Kidney tubule cell (primary cell): Measurements from ENCODE around the gene LPAR2.
A peak's percentile ranks its signal among the peaks of the same experiment; 100 is the strongest.
"Not testable (repeated sequence)": the region's sequence is repeated elsewhere in the genome, so short reads cannot be mapped to it uniquely, and the experiment has no call there.

Experiments used
- DNase-seq: peaks from one replicate; pipeline ENCODE4 v3.0.0-alpha.2; 2018; ENCODE audit warnings: low spot score

Gene LPAR2

GRCh38 chr19:19627621-19628500, at the start of gene LPAR2:
TSS of gene LPAR2 (minus strand) at chr19:19628220. CDS start at chr19:19627275, 945 bp downstream.
- peak; percentile 78 for DNase-seq

- no peak for DNase-seq
Measured at GRCh38 chr19:19677579-19677978, 49.6 kb upstream of the LPAR2 start.

DNA sequence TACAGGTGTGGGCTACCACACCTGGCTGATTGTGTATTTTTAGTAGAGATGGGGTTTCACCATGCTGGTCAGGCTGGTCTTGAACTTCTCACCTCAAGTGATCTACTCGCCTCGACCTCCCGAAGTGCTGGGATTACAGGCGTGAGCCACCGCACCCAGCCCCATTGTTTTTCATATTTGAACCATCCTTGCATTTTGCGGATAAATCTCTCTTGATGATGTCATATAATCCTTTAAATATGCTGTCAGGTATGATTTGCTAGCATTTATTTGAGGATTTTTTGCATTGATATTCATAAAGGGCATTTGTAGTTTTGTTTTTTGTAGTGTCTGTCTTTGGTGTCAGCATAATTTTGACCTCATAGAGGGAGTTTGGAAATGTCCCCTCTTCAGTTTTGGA, 46.3 kb upstream of the LPAR2 start:
- no peak for DNase-seq

DNA sequence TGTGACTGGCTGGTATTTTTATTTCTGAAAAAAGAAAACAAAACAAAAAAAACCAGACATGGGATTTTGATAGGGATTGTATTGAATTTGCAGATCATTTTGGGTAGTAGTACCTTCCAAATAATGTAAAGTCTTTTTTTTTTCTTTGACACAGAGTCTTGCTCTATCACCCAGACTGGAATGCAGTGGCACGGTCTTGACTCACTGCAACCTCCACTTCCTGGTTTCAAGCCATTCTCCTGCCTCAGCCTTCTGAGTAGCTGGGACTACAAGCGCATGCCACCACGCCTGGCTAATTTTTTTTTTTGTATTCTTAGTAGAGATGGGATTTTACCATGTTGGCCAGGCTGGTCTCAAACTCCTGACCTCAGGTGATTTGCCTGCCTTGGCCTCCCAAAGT, 44.8 kb upstream of the LPAR2 start:
- DNase-seq = peak; percentile 68

GRCh38 chr19:19670070-19670551, 42.1 kb upstream of the LPAR2 start:
- DNase-seq = peak; percentile 38

DNA sequence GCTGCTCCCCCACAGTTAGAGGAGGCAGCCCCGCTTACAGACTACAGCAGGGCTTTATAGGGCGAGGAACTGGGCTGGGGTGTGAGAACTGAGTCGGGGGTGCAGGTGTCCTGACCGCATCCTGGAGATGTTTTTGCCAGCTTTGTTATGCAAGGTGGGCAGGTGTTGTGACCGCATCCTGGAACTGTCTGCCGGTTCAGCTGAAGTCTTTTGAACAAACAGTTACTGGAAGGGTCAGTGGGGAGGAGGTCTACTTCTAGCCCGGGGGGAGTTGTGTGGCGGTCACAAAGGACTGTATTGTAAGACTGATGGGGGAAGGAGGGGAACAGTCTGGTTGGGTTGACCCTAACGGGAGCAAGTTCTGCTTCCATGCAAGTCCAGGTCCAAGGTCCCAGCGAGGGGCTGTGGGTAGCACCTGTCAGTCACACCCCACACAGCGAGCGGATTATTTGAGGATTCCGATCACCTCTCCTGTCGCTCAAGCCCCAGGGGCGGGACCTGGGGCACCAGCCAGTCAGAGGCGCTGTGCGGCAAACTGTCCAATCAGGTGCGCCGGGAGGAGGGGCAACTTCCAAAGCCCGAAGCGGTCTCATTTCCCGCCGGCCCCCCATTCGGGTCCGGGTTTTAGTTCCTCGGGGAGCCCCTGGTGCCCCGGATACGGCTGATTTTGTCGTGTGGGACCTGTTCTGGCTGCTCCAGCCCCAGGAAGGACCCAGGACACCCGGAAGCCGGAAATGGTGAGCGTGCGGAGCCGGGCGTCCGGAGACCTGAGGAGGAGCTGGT, 40.4 kb upstream of the LPAR2 start, which contains the start of gene ZNF101:
Gene ZNF101, plus strand, starts transcription at position 610 of the 783 bp plus-strand sequence. Its CDS starts 125 bp downstream, at position 735.
- peak; percentile 95 for DNase-seq

GRCh38 chr19:19665420-19665948, 37.5 kb upstream of the LPAR2 start:
- not testable (repeated sequence) for DNase-seq

DNA sequence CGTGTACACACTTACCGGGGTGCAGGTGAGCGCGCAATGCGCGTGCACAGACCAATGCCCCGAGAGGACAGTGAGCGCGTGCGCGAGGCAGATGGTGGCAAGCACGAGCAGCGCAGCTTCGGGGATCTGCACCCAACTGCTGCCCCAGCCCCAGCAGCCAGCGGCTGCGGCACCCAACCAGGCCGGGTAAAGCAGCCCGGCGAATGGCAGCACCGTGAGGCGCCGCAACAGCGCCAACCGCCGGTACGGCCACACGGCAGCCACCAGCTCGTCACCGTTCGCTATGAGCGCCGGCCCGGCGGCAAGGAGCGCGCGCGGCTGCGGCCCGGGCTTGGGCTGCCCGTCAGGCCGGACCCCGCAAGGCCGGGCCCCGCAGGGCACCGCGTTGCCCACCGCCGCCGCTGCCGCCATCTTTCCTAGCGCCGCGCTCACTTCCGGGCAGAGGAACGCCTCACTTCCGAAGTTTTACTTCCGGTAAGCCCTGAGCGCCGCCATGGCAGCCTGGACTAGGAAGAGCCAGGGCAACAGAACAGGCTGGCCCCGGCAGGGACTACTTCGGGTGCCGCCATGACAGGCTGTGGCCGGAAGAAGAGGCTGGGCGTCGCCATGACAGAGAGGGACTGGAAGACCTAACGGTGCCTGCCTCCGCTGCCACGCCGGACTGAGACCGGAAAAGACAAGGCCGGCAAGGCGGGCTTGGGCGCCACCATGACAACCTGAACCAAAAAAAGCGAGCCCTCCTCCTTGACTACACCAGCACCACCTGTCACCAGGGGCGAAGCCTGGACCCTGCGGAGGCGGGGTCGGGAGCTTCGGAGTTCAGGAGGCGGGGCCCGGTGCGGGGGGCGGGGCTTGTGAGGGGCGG, 35.5 kb upstream of the LPAR2 start, which contains the start of gene ATP13A1:
Gene ATP13A1, minus strand, starts transcription at position 421 of the 865 bp plus-strand sequence. Its CDS starts 10 bp downstream, at position 411.
- peak; percentile 99 for DNase-seq

GRCh38 chr19:19662871-19663255, 34.8 kb upstream of the LPAR2 start:
- no peak for DNase-seq

DNA sequence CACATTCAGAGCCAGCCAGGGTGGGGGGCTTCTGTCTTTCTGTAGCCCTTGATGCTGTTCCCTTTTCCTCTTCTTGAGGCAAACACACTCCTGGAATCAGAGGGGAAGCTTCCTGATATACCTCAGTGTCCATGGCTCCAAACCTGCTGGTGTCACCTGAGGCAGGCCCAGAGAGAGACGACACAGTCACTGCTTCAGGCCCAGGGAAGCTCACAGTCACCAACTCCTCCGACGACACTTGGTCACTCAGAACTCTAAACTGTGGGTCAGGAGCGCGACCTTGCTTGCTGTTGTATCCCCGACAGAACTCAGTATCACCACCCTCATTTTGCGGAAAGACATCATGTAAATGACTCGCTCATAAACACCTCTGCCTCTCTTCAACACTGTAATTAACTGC, 34.3 kb upstream of the LPAR2 start:
- no peak for DNase-seq

DNA sequence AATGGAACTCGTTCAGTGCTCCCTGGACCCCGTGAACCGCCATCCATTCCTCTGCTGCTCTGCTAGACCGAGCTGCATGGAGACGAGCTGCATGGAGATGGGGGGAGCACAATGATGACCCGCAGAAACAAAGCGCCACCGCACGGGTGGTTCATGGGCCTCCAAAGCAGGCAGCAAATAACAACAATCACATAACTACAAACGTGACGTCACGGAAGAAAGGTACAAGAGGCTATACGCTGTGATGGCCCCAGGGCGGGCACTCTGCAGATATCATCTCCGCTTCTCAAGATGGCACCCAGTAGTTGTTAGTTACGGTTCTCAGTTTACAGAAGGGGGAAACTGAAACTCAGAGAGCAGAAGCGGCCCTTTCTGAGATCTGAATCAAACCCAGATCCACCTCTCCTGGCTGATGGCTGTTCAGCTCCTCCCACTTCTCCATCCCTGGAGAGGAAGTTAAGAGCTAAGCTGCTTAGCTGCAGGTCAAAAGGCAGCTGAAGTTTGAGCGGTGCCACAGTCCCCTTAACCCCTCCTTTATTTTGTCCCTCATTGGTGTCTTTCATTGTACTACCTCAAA, 33.7 kb upstream of the LPAR2 start:
- DNase-seq = no peak

DNA sequence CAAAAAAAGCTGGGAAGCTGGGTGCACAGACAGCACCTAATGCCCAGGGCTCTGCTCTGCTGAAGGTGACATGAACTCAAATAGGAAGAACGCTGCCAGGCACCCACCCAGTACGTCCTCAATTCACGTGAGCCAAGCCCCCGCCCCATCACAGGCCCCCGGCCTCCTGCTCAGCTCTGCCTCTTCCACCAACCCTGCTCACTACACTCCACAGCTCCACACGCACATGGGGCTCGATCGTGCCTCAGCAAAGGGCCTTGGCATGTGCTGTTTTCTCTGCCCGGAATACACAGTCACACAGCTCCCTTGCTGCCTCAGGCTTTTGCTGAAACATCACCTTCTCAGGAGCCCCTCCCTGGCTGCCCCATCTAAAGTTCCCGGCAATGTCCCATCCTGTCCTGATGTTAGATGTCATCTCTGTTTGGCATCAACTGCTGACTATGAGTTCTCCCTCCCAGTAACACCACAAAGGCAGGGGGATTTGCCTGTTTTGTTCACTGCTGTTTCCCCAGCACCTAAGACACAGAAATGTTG, 33.2 kb upstream of the LPAR2 start:
- DNase-seq = no peak

GRCh38 chr19:19659646-19660245, 31.7 kb upstream of the LPAR2 start:
- DNase-seq = no peak

DNA sequence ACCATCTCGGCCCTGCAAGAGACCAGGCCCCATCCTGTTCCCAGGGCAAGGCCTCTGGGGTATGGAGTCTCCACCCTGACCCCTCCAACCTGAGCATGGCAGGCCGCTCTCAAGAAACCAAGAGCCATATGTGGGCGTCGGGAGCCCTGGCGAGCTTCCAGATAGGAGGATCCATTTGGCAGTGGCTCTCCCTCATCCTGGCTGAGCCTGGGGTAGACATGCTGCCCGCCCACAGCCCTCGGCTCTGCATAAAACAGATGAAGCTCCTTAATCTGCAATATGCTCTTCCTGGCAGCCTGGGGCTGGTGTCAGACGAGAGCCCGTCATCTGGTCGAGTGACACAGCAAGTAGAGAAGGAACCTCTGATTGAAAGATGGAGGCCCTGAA, 29.4 kb upstream of the LPAR2 start:
- no peak for DNase-seq

DNA sequence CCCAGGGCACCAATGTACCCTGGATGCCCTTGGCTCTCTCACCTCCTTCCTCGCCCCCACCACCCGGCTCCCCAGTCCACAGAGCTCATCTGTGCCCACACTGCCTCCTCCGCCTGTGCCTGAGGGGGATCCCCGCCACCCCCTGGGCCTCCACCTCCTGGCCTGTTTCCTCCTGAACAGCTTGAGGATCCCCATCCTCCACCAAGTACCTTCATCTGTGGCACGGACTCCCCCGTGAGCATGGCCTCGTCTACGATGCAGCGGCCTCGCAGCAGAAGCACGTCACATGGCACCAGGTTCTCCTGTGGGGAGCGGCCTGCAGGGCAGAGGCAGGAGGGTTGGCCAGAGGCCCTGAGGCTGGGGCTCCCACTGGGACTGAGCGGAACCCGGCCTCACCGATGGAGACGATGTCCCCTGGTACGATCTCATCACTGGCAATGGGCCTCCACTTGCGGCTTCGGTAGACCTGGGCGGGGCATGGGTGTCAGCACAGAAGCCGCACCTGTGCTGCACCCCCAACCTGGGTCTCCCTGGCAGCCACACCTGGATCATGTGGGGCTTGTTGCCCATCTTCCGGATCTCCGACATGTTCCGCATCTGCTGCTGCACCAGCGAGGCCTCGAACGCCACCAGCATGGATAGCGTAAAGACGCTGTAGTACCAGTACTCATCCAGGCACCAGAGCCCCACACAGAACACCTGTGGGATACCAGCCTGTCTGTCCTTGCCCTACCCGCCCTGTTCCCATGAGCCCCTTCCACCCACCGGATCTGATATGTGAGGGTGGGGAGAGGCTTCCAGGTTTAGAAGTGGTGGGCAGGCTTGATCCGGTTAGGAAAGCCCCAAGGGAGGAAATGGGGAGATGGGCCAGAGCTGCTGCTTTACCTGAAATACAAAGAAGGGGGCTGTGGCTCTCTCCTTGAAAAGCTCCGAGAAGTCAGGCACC, 28.7 kb upstream of the LPAR2 start:
- no peak for DNase-seq

- no peak for DNase-seq
Measured at GRCh38 chr19:19655641-19656343, 27.8 kb upstream of the LPAR2 start.

DNA sequence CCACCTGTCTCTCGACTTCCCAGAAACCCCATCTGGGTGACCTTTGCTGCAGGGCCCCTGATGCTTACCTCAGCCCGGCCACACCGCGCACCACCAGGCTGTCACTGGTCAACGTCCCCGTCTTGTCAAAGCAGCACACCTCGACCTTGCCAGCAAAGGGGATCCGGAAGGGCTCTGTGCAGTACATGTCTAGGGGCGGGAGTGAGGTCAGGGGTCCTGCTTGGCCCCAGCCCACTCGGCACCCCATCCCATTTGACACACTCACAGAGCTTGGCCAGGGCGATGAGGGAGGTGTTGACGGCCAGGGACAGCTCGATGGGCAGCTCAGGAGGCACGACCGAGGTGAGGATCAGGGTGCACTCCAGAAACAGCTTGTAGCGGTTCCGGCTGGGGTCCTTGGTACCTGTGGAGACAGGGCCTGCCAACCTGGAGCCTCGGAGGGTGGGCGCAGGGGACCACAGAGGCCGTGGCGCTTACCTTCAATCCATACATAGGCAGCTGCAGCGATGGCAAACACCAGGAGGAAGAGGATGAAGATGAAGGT, 27.1 kb upstream of the LPAR2 start:
- no peak for DNase-seq

GRCh38 chr19:19654441-19654840, 26.4 kb upstream of the LPAR2 start:
- no peak for DNase-seq
